A673 (cell line): Measurements from ENCODE around the gene BNC2. TPM values are rescaled to one million over a fixed set of nuclear protein-coding genes. Genes with fewer than 3 reads are reported as not detected.

Experiments
- BruUV-seq: library from RNA; stranded (reverse); fragments of 400-500 nt; replicated peaks from 2 replicates; lab custom pipeline; 2021; lab: Mats Ljungman, UMichigan
- CTCF ChIA-PET: fragments of 300-600 bp; sonication (Branson Sonifier 250); formaldehyde crosslinking; loops from one replicate; lab custom pipeline; 2022; ENCODE audit warnings: antibody characterized with exemption; lab: Charles Lee
- POLR2A ChIA-PET: fragments of 300-600 bp; sonication (Branson Sonifier 250); formaldehyde crosslinking; loops from one replicate; lab custom pipeline; 2022; ENCODE audit warnings: antibody characterized with exemption; ENCODE audit not compliant: low non-redundant PET; lab: Charles Lee
- DNase-seq: peaks from one replicate; pipeline ENCODE4 v3.0.0-alpha.2; 2015; ENCODE audit warnings: low spot score
- H3K27ac ChIP-seq: fragments of 200-600 bp; sonication (generic); 2 replicates; pipeline ENCODE4 v1.5.1; 2016; ENCODE audit warnings: mixed run types, low read depth, mild to moderate bottlenecking, mixed read lengths, antibody characterized with exemption, low read length; ENCODE audit not compliant: poor library complexity, severe bottlenecking
- H3K27me3 ChIP-seq: fragments of 200-600 bp; sonication (generic); replicated peaks from 2 replicates; pipeline ENCODE4 v1.6.1; 2017; ENCODE audit warnings: mixed run types, low read depth, mild to moderate bottlenecking, mixed read lengths, antibody characterized with exemption, low read length; ENCODE audit not compliant: insufficient read depth, poor library complexity
- H3K36me3 ChIP-seq: fragments of 200-600 bp; sonication (generic); 2 replicates; pipeline ENCODE4 v1.6.1; 2016; ENCODE audit warnings: mixed run types, mild to moderate bottlenecking, mixed read lengths, antibody characterized with exemption, low read length; ENCODE audit not compliant: insufficient read depth, poor library complexity, severe bottlenecking
- H3K4me1 ChIP-seq: fragments of 200-600 bp; sonication (generic); 2 replicates; pipeline ENCODE4 v1.6.1; 2017; ENCODE audit warnings: mixed run types, mild to moderate bottlenecking, mixed read lengths, antibody characterized with exemption, low read length; ENCODE audit not compliant: insufficient read depth, poor library complexity, severe bottlenecking
- H3K4me3 ChIP-seq: fragments of 200-600 bp; sonication (generic); 2 replicates; pipeline ENCODE4 v1.5.1; 2016; ENCODE audit warnings: low read depth, mixed run types, mild to moderate bottlenecking, mixed read lengths, low read length; ENCODE audit not compliant: poor library complexity, severe bottlenecking
- H3K9me3 ChIP-seq: fragments of 200-600 bp; sonication (generic); 2 replicates; pipeline ENCODE4 v1.6.1; 2016; ENCODE audit warnings: mixed run types, low read depth, mild to moderate bottlenecking, mixed read lengths, antibody characterized with exemption, low read length; ENCODE audit not compliant: poor library complexity, severe bottlenecking
- CTCF ChIP-seq: fragments of 300-800, 200-600 bp; sonication (generic); conservative IDR thresholded peaks from 2 replicates; pipeline ENCODE4 v1.5.1; 2017; ENCODE audit warnings: low read depth, mild to moderate bottlenecking, antibody characterized with exemption, low read length, moderate library complexity, mixed read lengths
- EZH2 ChIP-seq: fragments of 200-600 bp; sonication (generic); IDR thresholded peaks from 2 replicates; pipeline ENCODE4 v1.6.1; 2017; ENCODE audit warnings: borderline replicate concordance, low read depth, mild to moderate bottlenecking, mixed read lengths, antibody characterized with exemption, low read length; ENCODE audit not compliant: poor library complexity, severe bottlenecking
- intact Hi-C: fragments of 100-400 bp; cut with micrococcal nuclease; formaldehyde crosslinking; loops from one replicate; pipeline ENCODE4 v1.10.0; 2022; ENCODE audit not compliant: unreplicated experiment
- total RNA-seq: library from RNA; stranded (reverse); gene quantifications from 2 replicates; pipeline ENCODE4 v1.2.3, GENCODE V29; 2021

The BNC2 gene
- total RNA-seq, 1 experiment from 2014 or later = 0.45 TPM

- ChIA-PET CTCF (no interaction called here), POLR2A (interaction anchor here (0.7 kb wide), 1 partner anchor 9 kb away, joined by 3 read pairs; no protein-coding TSS in a partner anchor)
- DNase-seq = no peak
- Histone ChIP-seq H3K4me3 (no peak overlapping the region), H3K36me3 (no peaks in the 10 kb centered on the region), H3K27ac (no peak overlapping the region), H3K27me3 (no peaks in the 10 kb centered on the region), H3K4me1 (no peaks in the 10 kb centered on the region), H3K9me3 (no peaks in the 10 kb centered on the region)
- BruUV-seq = no TSS peak
- intact Hi-C loops = no loop called here
- TF ChIP-seq CTCF (no peak), EZH2 (no peak)
These were observed 150.1 kb downstream of the BNC2 start for GRCh38 chr9:16720386-16720785.

GRCh38 chr9:16719921-16720320 lies 150.5 kb downstream of the BNC2 start:
- Histone ChIP-seq H3K9me3 (no peaks in the 10 kb centered on the region), H3K4me1 (no peaks in the 10 kb centered on the region), H3K27ac (no peak overlapping the region), H3K4me3 (no peak overlapping the region), H3K36me3 (no peaks in the 10 kb centered on the region), H3K27me3 (no peaks in the 10 kb centered on the region)
- BruUV-seq = no TSS peak
- no peak for DNase-seq
- TF ChIP-seq EZH2 (no peak), CTCF (no peak)
- POLR2A ChIA-PET = interaction anchor here (0.7 kb wide), 1 partner anchor 10 kb away, joined by 3 read pairs; no protein-coding TSS in a partner anchor
- intact Hi-C loops = no loop called here
- CTCF ChIA-PET = no interaction called here

GRCh38 chr9:16718952-16719351 lies 151.5 kb downstream of the BNC2 start:
- H3K9me3 ChIP-seq = no peaks in the 10 kb centered on the region
- no peaks in the 10 kb centered on the region for H3K27me3 ChIP-seq
- no peaks in the 10 kb centered on the region for H3K4me1 ChIP-seq
- CTCF ChIA-PET = no interaction called here
- no peaks in the 10 kb centered on the region for H3K36me3 ChIP-seq
- TF ChIP-seq EZH2 (no peak), CTCF (no peak)
- no peak overlapping the region for H3K4me3 ChIP-seq
- POLR2A ChIA-PET = no interaction called here
- no TSS peak for BruUV-seq
- no peak for DNase-seq
- intact Hi-C loops = no loop called here
- no peak overlapping the region for H3K27ac ChIP-seq
